AG09309 (cell line): Measurements from ENCODE around the gene CR2.

Experiments used
- DNase-seq: peaks from one replicate; pipeline ENCODE4 v3.0.0-alpha.2; 2010; ENCODE audit warnings: low read depth
- H3K4me3 ChIP-seq: 2 replicates; pipeline ENCODE4 v1.5.1; 2011; ENCODE audit warnings: mild to moderate bottlenecking, low read depth, low read length, moderate library complexity; ENCODE audit not compliant: control insufficient read depth
- TF ChIP-seq, protein P1 (sequence below): IDR thresholded peaks from 2 replicates; pipeline ENCODE4 v1.5.1; 2011; ENCODE audit warnings: mild to moderate bottlenecking, low read depth, low read length, inconsistent platforms; ENCODE audit not compliant: insufficient read depth, control insufficient read depth; ENCODE audit errors: missing control alignments

The CR2 gene

DNA sequence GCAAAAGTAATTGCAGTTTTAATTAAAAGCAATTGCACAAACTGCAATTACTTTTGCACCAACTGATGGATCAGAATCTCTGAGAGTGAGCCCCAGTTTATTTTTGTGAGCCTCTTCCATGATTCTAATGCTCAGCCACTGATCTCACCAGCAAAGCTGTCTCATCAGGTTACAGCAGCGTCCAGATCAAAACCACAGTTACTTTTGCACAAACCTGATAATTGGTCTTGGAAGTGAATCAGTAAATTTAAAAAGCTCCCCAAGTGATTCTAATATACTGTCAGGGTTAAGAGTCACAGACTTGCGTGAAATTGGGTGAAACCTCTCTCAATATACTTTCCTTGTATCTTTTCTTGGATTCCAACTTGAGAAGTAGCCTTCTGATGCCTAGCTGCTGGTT lies 13.5 kb upstream of the CR2 start:
- DNase-seq, result no peak
- TF ChIP-seq, protein P1, sequence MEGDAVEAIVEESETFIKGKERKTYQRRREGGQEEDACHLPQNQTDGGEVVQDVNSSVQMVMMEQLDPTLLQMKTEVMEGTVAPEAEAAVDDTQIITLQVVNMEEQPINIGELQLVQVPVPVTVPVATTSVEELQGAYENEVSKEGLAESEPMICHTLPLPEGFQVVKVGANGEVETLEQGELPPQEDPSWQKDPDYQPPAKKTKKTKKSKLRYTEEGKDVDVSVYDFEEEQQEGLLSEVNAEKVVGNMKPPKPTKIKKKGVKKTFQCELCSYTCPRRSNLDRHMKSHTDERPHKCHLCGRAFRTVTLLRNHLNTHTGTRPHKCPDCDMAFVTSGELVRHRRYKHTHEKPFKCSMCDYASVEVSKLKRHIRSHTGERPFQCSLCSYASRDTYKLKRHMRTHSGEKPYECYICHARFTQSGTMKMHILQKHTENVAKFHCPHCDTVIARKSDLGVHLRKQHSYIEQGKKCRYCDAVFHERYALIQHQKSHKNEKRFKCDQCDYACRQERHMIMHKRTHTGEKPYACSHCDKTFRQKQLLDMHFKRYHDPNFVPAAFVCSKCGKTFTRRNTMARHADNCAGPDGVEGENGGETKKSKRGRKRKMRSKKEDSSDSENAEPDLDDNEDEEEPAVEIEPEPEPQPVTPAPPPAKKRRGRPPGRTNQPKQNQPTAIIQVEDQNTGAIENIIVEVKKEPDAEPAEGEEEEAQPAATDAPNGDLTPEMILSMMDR, result no peak

GRCh38 chr1:207444514-207445217 lies 9.5 kb upstream of the CR2 start:
- TF ChIP-seq, protein P1, result no peak
- DNase-seq, result no peak
- no peak overlapping the region for H3K4me3 ChIP-seq

More for the DNA sequence above, 13.5 kb upstream of the CR2 start:
- no peak overlapping the region for H3K4me3 ChIP-seq

DNA sequence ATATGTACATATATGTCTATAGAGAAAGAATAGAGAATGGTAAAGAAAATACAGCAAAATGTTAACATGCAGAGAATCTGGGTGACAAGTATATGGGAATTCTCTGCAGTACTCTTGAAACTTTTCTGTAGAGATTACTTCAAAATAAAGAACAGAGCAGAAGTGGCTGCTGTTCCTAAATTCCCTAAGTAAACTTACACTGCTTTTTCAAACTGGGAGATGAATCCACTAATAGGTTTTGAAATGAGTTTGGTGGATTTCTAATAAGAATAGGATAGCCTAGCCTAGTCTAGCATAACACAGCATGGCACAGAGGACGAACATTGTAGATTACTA lies 450 bp upstream of the CR2 start:
- TF ChIP-seq, protein P1, result no peak
- DNase-seq, result no peak
- no peak overlapping the region for H3K4me3 ChIP-seq

DNA sequence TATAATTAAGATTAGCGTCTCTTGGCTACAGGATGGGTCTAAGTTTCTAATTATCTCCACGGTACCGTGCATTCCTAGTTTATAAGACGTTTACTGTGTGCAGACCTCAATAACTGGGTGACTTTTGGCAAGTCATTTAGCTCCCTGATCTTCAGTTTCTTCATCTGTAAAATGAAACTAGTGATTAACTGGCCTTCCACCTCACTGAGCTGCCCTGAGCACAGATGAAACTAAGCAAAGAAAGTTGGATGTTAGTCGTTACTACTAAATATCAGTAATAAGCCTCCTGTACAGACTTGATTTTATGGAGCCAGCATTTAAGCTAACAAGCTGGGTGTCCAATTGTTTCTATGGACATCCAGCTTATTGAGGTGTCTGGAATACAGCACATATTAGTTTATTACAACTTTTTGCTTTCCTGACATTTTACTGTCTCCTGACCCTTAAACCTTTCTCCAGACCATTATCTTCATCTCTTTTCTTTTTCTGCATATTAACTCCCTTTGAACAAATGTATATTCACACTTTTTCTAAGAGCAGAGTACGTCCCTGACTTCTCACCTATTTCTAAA lies 1.1 kb downstream of the CR2 start:
- H3K4me3 ChIP-seq, result no peak overlapping the region
- no peak for DNase-seq
- TF ChIP-seq, protein P1, result no peak

- DNase-seq, result no peak
- TF ChIP-seq, protein P1, result no peak
- no peak overlapping the region for H3K4me3 ChIP-seq
These were observed 4.3 kb downstream of the CR2 start for GRCh38 chr1:207458414-207458813.

GRCh38 chr1:207459008-207459407 lies 4.9 kb downstream of the CR2 start:
- TF ChIP-seq, protein P1, result no peak
- DNase-seq, result no peak
- H3K4me3 ChIP-seq, result no peak overlapping the region

- no peak for DNase-seq
- TF ChIP-seq, protein P1, result no peak
- no peak overlapping the region for H3K4me3 ChIP-seq
These were observed 7.5 kb downstream of the CR2 start for GRCh38 chr1:207461649-207462048.
